ENCODE measurements around the gene MX2.

DNA sequence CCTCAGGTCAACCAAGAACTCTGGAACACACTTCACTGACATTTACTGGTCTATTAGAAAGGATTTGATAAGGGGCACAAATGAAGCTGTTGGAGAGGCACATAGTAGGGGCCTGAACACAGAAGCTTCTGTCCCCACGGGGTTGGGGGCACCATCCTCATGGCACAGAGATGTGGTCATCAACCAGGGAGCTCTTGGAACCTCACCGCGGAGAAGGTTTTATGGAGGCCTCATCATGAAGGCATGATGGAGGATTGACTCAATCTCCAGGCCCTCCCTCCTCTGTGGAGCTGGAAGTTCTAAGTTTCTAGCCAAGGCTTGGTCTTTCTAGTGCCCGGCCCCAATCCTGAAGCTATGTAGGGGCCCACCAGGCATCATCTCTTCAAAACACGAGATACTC lies 87.8 kb downstream of the MX2 start:
- TF ChIP-seq CTCF (IDR thresholded peaks at IDR 0.05; ENCODE audit: low read depth, low read length, poor library complexity, severe bottlenecking) (no peak), EZH2phosphoT487 (IDR thresholded peaks at IDR 0.05; ENCODE audit: borderline replicate concordance, low read length) (no peak)

Data from DOHH2 (cell line).